Measurements from ENCODE around the gene PATJ.
"Not testable (repeated sequence)": the region's sequence is repeated elsewhere in the genome, so short reads cannot be mapped to it uniquely, and the experiment has no call there.

GRCh38 chr1:61718996-61719663, 23.1 kb upstream of the PATJ start:
- TF ChIP-seq CTCF (conservative IDR thresholded peaks at IDR 0.05; ENCODE audit: low read length); EZH2phosphoT487 (IDR thresholded peaks at IDR 0.05; ENCODE audit: borderline replicate concordance): not testable (repeated sequence)

Data from Loucy (cell line).